ENCODE results near the gene FAM217B.

The FAM217B gene

GRCh38 chr20:59920944-59921343 is 19.2 kb upstream of the FAM217B start:
- Histone ChIP-seq H4K91ac (ENCODE audit: low read length) (no peak overlapping the region), H3K4me2 (ENCODE audit: low read length, poor library complexity, severe bottlenecking) (no peak overlapping the region), H3K4me1 (ENCODE audit: control insufficient read depth, insufficient read depth, low read depth, low read length) (no peaks in the 10 kb centered on the region), H3K9me3 (ENCODE audit: control insufficient read depth, low read length) (no peaks in the 10 kb centered on the region), H3K9ac (ENCODE audit: low read length) (no peak overlapping the region), H2BK15ac (ENCODE audit: low read depth, poor library complexity, severe bottlenecking) (no peak overlapping the region), H3K79me1 (replicated peaks; ENCODE audit: low read length, poor library complexity, severe bottlenecking) (no peaks in the 10 kb centered on the region), H3K4ac (ENCODE audit: low read depth in 1 of 2, low read length in 2 of 2) (no peak overlapping the region), H2BK5ac (ENCODE audit: low read depth, low read length, poor library complexity, severe bottlenecking) (no peak overlapping the region), H4K8ac (ENCODE audit: low read length) (no peak overlapping the region), H2AK5ac (ENCODE audit: low read length, severe bottlenecking) (no peak overlapping the region), H3K4me3 (ENCODE audit: insufficient read depth in 1 of 2, low read depth in 1 of 2, low read length in 2 of 2) (no peak overlapping the region), H3K36me3 (ENCODE audit: control insufficient read depth in 1 of 2, insufficient read depth in 2 of 2, low read depth in 1 of 2, low read length in 2 of 2) (no peaks in the 10 kb centered on the region), H2BK12ac (ENCODE audit: low read length in 2 of 2) (no peak overlapping the region), H3K27me3 (ENCODE audit: control insufficient read depth in 1 of 2, insufficient read depth in 1 of 2, low read length in 2 of 2) (no peaks in the 10 kb centered on the region), H3K23ac (ENCODE audit: low read length in 2 of 2) (no peak overlapping the region), H2BK120ac (ENCODE audit: low read depth, low read length) (no peak overlapping the region), H2AFZ (ENCODE audit: low read depth, low read length) (no peak overlapping the region), H3K14ac (ENCODE audit: low read length in 2 of 2) (no peak overlapping the region), H3K18ac (ENCODE audit: low read depth in 1 of 2, low read length in 2 of 2) (no peak overlapping the region), H3K27ac (ENCODE audit: low read length, poor library complexity, severe bottlenecking) (no peak overlapping the region)
- DNase-seq = no peak

GRCh38 chr20:59923514-59923913 is 16.7 kb upstream of the FAM217B start:
- Histone ChIP-seq H3K4me3 (ENCODE audit: insufficient read depth in 1 of 2, low read depth in 1 of 2, low read length in 2 of 2) (no peak overlapping the region), H2BK12ac (ENCODE audit: low read length in 2 of 2) (no peak overlapping the region), H3K23ac (ENCODE audit: low read length in 2 of 2) (no peak overlapping the region), H3K4me2 (ENCODE audit: low read length, poor library complexity, severe bottlenecking) (no peak overlapping the region), H2AFZ (ENCODE audit: low read depth, low read length) (no peak overlapping the region), H2BK5ac (ENCODE audit: low read depth, low read length, poor library complexity, severe bottlenecking) (no peak overlapping the region), H4K91ac (ENCODE audit: low read length) (no peak overlapping the region), H3K9ac (ENCODE audit: low read length) (no peak overlapping the region), H4K8ac (ENCODE audit: low read length) (no peak overlapping the region), H3K36me3 (ENCODE audit: control insufficient read depth in 1 of 2, insufficient read depth in 2 of 2, low read depth in 1 of 2, low read length in 2 of 2) (no peaks in the 10 kb centered on the region), H3K9me3 (ENCODE audit: control insufficient read depth, low read length) (no peaks in the 10 kb centered on the region), H3K27ac (ENCODE audit: low read length, poor library complexity, severe bottlenecking) (no peak overlapping the region), H3K18ac (ENCODE audit: low read depth in 1 of 2, low read length in 2 of 2) (no peak overlapping the region), H3K14ac (ENCODE audit: low read length in 2 of 2) (no peak overlapping the region), H2BK15ac (ENCODE audit: low read depth, poor library complexity, severe bottlenecking) (no peak overlapping the region), H2AK5ac (ENCODE audit: low read length, severe bottlenecking) (no peak overlapping the region), H3K79me1 (replicated peaks; ENCODE audit: low read length, poor library complexity, severe bottlenecking) (no peaks in the 10 kb centered on the region), H3K4me1 (ENCODE audit: control insufficient read depth, insufficient read depth, low read depth, low read length) (no peaks in the 10 kb centered on the region), H3K27me3 (ENCODE audit: control insufficient read depth in 1 of 2, insufficient read depth in 1 of 2, low read length in 2 of 2) (no peaks in the 10 kb centered on the region), H3K4ac (ENCODE audit: low read depth in 1 of 2, low read length in 2 of 2) (no peak overlapping the region), H2BK120ac (ENCODE audit: low read depth, low read length) (no peak overlapping the region)
- WGBS = 82% methylated on average over 1 of the region's 1 CpG
- DNase-seq = no peak

GRCh38 chr20:59925359-59925758 is 14.8 kb upstream of the FAM217B start:
- Histone ChIP-seq H3K4me2 (ENCODE audit: low read length, poor library complexity, severe bottlenecking) (no peak overlapping the region), H2BK120ac (ENCODE audit: low read depth, low read length) (no peak overlapping the region), H3K9ac (ENCODE audit: low read length) (no peak overlapping the region), H3K4me3 (ENCODE audit: insufficient read depth in 1 of 2, low read depth in 1 of 2, low read length in 2 of 2) (no peak overlapping the region), H3K79me1 (replicated peaks; ENCODE audit: low read length, poor library complexity, severe bottlenecking) (no peaks in the 10 kb centered on the region), H2BK15ac (ENCODE audit: low read depth, poor library complexity, severe bottlenecking) (no peak overlapping the region), H4K91ac (ENCODE audit: low read length) (no peak overlapping the region), H3K18ac (ENCODE audit: low read depth in 1 of 2, low read length in 2 of 2) (no peak overlapping the region), H4K8ac (ENCODE audit: low read length) (no peak overlapping the region), H3K27ac (ENCODE audit: low read length, poor library complexity, severe bottlenecking) (no peak overlapping the region), H2AFZ (ENCODE audit: low read depth, low read length) (no peak overlapping the region), H3K36me3 (ENCODE audit: control insufficient read depth in 1 of 2, insufficient read depth in 2 of 2, low read depth in 1 of 2, low read length in 2 of 2) (no peaks in the 10 kb centered on the region), H2AK5ac (ENCODE audit: low read length, severe bottlenecking) (no peak overlapping the region), H2BK5ac (ENCODE audit: low read depth, low read length, poor library complexity, severe bottlenecking) (no peak overlapping the region), H3K9me3 (ENCODE audit: control insufficient read depth, low read length) (no peaks in the 10 kb centered on the region), H3K4me1 (ENCODE audit: control insufficient read depth, insufficient read depth, low read depth, low read length) (no peaks in the 10 kb centered on the region), H3K27me3 (ENCODE audit: control insufficient read depth in 1 of 2, insufficient read depth in 1 of 2, low read length in 2 of 2) (no peaks in the 10 kb centered on the region), H3K4ac (ENCODE audit: low read depth in 1 of 2, low read length in 2 of 2) (no peak overlapping the region), H3K14ac (ENCODE audit: low read length in 2 of 2) (no peak overlapping the region), H2BK12ac (ENCODE audit: low read length in 2 of 2) (no peak overlapping the region), H3K23ac (ENCODE audit: low read length in 2 of 2) (no peak overlapping the region)
- no CpG with 5 or more reads among the region's 1 CpG for WGBS
- no peak for DNase-seq

- no peak for DNase-seq
- Histone ChIP-seq H3K23ac (ENCODE audit: low read length in 2 of 2) (no peak overlapping the region), H2BK5ac (ENCODE audit: low read depth, low read length, poor library complexity, severe bottlenecking) (no peak overlapping the region), H3K27me3 (ENCODE audit: control insufficient read depth in 1 of 2, insufficient read depth in 1 of 2, low read length in 2 of 2) (no peaks in the 10 kb centered on the region), H2BK120ac (ENCODE audit: low read depth, low read length) (no peak overlapping the region), H2AK5ac (ENCODE audit: low read length, severe bottlenecking) (no peak overlapping the region), H3K79me1 (replicated peaks; ENCODE audit: low read length, poor library complexity, severe bottlenecking) (no peaks in the 10 kb centered on the region), H3K4me3 (ENCODE audit: insufficient read depth in 1 of 2, low read depth in 1 of 2, low read length in 2 of 2) (no peak overlapping the region), H2BK12ac (ENCODE audit: low read length in 2 of 2) (no peak overlapping the region), H3K4me2 (ENCODE audit: low read length, poor library complexity, severe bottlenecking) (no peak overlapping the region), H3K14ac (ENCODE audit: low read length in 2 of 2) (no peak overlapping the region), H3K18ac (ENCODE audit: low read depth in 1 of 2, low read length in 2 of 2) (no peak overlapping the region), H2BK15ac (ENCODE audit: low read depth, poor library complexity, severe bottlenecking) (no peak overlapping the region), H4K91ac (ENCODE audit: low read length) (no peak overlapping the region), H3K36me3 (ENCODE audit: control insufficient read depth in 1 of 2, insufficient read depth in 2 of 2, low read depth in 1 of 2, low read length in 2 of 2) (no peaks in the 10 kb centered on the region), H2AFZ (ENCODE audit: low read depth, low read length) (no peak overlapping the region), H3K9ac (ENCODE audit: low read length) (no peak overlapping the region), H4K8ac (ENCODE audit: low read length) (no peak overlapping the region), H3K27ac (ENCODE audit: low read length, poor library complexity, severe bottlenecking) (no peak overlapping the region), H3K4ac (ENCODE audit: low read depth in 1 of 2, low read length in 2 of 2) (no peak overlapping the region), H3K4me1 (ENCODE audit: control insufficient read depth, insufficient read depth, low read depth, low read length) (no peaks in the 10 kb centered on the region), H3K9me3 (ENCODE audit: control insufficient read depth, low read length) (no peaks in the 10 kb centered on the region)
These were observed 14.3 kb upstream of the FAM217B start for GRCh38 chr20:59925899-59926298.

Measured in mesenchymal stem cell (in vitro differentiated cells and primary cell).